Activated CD4-positive, alpha-beta T cell treated with anti-CD3 and anti-CD28 coated beads, Interleukin-2, Interleukin-4, amounts not matched to agents 100 ng/mL and 50 ng/mL, durations not matched to agents 16 hours and 8 hours (primary cell): ENCODE results near the gene CCDC188.

ENCODE experiments used
- DNase-seq: peaks from one replicate; pipeline ENCODE4 v3.0.0-alpha.2; 2020; ENCODE audit warnings: low spot score

The CCDC188 gene

GRCh38 chr22:20147237-20147988 lies 3.4 kb downstream of the CCDC188 start:
- no peak for DNase-seq

GRCh38 chr22:20146777-20147176 lies 4.1 kb downstream of the CCDC188 start:
- no peak for DNase-seq

GRCh38 chr22:20145832-20146223 lies 5.0 kb downstream of the CCDC188 start:
- no peak for DNase-seq

- no peak for DNase-seq
These were observed 5.5 kb downstream of the CCDC188 start for GRCh38 chr22:20145206-20145831.

GRCh38 chr22:20143883-20144665 lies 6.8 kb downstream of the CCDC188 start:
- no peak for DNase-seq

- DNase-seq = no peak
These were observed 7.9 kb downstream of the CCDC188 start for GRCh38 chr22:20142711-20143621.

GRCh38 chr22:20141186-20142077 lies 9.4 kb downstream of the CCDC188 start:
- no peak for DNase-seq

- DNase-seq = no peak
These were observed 10.3 kb downstream of the CCDC188 start for GRCh38 chr22:20140521-20140964.

- no peak for DNase-seq
These were observed 10.8 kb downstream of the CCDC188 start for GRCh38 chr22:20140107-20140445.

GRCh38 chr22:20139391-20140106 lies 11.3 kb downstream of the CCDC188 start:
- no peak for DNase-seq

GRCh38 chr22:20138868-20139267 lies 12.0 kb downstream of the CCDC188 start:
- DNase-seq = no peak

- no peak for DNase-seq
These were observed 12.5 kb downstream of the CCDC188 start for GRCh38 chr22:20138417-20138738.

- DNase-seq = no peak
These were observed 13.0 kb downstream of the CCDC188 start for GRCh38 chr22:20137671-20138416.

GRCh38 chr22:20137113-20137512 lies 13.7 kb downstream of the CCDC188 start:
- DNase-seq = no peak

- no peak for DNase-seq
These were observed 14.3 kb downstream of the CCDC188 start for GRCh38 chr22:20136603-20136873.

GRCh38 chr22:20135806-20136602 lies 14.9 kb downstream of the CCDC188 start:
- no peak for DNase-seq

- no peak for DNase-seq
These were observed 15.6 kb downstream of the CCDC188 start for GRCh38 chr22:20135265-20135664.

- no peak for DNase-seq
These were observed 16.8 kb downstream of the CCDC188 start for GRCh38 chr22:20133930-20134549.
